GM12892 (cell line): ENCODE data around the gene RBM24.

Source experiments
- POLR2A ChIP-seq: IDR thresholded peaks from 2 replicates; pipeline ENCODE4 v1.6.1; 2011; ENCODE audit warnings: low read depth, low read length, control low read depth
- POLR2AphosphoS5 ChIP-seq: IDR thresholded peaks from 2 replicates; pipeline ENCODE4 v1.6.1; 2011; ENCODE audit warnings: low read depth, low read length, control low read depth
- TAF1 ChIP-seq: IDR thresholded peaks from 2 replicates; pipeline ENCODE4 v1.6.1; 2011; ENCODE audit warnings: low read depth, mild to moderate bottlenecking, control low read depth, low read length, borderline replicate concordance

DNA sequence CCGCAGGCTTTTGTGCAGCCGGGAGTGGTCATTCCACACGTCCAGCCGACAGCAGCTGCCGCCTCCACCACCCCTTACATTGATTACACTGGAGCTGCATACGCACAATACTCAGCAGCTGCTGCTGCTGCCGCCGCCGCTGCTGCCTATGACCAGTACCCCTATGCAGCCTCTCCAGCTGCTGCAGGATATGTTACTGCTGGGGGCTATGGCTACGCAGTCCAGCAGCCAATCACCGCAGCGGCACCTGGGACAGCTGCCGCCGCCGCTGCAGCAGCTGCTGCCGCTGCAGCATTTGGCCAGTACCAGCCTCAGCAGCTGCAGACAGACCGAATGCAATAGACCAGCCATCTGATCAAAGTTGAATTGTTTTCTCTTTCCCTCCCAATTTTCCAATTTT lies 10.6 kb downstream of the RBM24 start:
- TF ChIP-seq POLR2AphosphoS5 = no peak
- no peak for TF ChIP-seq POLR2A
- no peak for TF ChIP-seq TAF1
